HG03354 (cell line): ENCODE measurements around the gene KCNAB2.

Experiments used
- ATAC-seq: cut with Tn5 transposase; IDR thresholded peaks from one replicate; pipeline ENCODE4 v1.9.1; 2021; ENCODE audit warnings: mild to moderate bottlenecking; ENCODE audit not compliant: unreplicated experiment, poor library complexity, severe bottlenecking

The KCNAB2 gene

DNA sequence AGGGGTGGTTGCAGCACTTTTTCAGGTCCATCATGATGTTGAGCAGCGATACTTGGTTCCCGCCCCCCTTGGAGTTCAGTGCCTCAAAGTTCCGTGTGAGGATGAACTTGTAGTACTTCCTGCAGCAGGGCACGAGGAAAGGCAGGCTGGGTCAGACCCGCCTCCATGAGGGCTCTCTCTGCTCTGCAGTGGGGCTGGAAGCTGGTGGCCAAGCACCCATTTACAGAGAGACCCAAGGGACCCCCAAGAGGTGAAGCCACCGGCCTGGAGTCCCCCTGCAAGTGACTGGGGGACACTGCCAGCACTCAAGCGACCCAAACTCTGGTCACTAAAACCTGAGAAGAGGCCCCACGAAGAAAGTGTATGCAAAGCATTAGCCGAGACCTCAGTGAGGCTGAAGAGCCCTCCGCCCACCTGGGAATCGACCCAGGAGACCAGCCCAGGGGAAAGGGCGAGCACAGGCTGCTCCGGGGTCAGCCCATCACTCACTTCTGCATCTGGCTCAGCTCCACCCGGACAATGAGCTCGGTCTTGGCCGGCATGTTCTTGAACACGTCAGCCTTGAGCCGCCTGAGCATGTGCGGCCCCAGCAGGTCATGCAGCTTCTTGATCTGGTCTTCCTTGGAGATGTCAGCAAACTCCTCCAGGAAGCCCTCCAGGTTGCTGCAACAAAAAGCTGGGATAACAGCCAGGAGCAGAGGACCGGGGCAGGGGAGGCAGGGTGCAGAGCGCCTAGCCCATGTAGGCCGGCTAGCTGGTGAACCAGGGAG, 89.2 kb downstream of the KCNAB2 start:
- ATAC-seq: no peak

DNA sequence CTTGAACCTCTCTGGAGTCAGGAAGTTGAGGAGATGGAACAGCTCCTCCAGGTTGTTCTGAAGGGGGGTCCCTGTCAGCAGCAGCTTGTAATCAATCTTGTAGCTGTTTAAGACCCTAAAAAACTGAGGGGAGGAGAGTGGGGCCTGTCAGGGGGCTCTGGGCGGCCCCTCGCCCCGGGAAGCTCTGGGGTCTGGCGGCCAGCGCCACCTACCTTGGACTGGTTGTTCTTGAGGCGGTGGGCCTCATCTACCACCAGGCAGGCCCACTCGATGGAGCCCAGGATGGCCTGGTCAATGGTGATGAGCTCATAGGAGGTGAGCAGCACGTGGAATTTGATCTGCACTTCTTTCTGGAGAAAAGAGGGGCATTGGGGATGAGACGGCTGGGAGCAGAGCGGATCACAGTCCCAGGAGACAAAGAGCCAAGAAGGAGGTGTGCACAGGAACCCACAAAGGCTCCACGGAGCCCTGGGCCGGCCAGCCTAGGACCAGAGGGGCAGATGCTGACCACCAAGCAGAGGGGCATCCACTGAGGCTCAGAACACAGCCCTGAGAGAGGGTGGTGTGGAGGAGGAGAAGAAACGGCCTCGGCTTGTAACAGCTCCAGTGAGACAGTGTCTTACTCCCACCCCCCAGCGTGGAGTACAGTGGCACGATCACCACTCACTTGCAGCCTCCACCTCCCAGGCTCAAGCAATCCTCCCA, 91.0 kb downstream of the KCNAB2 start:
- no peak for ATAC-seq

DNA sequence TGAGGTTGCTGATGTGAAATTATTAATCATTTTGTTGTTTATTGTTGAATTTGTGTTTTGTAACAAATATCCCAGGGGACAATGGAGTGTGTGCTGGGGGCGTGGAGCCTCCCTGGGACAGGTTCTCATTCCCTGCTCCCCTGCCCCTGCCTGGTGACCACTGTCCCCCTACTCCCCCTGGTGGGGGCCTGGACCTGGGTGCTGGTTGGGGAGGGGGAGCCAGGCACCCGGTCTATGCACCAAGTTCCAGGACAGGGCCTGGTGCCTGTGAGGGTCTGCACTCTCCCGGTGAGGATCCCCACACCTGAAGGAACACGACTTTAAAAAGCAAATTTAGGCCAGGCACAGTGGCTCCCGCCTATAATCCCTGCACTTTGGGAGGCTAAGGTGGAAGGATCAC, 92.1 kb downstream of the KCNAB2 start:
- no peak for ATAC-seq

DNA sequence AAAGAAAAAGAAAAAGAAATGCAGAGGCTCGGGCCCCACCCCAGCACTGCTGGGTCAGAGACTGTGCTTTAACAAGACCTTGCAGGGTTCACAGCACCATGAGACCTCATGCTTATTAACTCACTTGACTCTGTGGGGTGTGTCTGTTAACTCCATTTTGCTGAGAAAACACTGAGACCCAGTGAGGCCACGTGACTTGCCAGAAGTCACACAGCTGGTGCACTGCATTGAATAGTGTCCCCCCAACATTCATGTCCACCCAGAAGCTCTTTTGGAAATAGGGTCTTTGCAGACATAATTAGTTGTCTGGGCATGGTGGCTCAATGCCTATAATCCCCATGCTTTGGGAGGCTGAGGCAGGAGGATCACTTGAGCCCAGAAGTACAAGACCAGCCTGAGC, 94.7 kb downstream of the KCNAB2 start:
- ATAC-seq: no peak

DNA sequence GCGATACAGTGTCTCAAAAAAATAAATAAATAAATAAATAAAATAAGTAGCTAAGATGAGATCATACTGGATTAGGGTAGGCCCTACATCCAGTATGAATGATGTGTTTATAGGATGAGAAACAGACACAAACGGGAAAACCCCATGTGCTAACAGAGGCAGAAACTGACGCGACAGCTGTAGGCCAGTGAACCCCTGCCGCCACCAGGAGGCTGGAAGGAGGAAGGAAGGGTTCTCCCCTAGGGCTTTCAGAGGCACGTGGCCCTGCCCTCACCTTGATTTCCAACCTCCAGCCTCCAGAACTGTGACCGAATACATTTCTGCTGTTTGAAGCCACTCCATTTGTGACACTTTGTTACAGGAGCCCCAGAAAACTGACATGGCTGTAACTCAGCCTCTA, 95.9 kb downstream of the KCNAB2 start:
- ATAC-seq: no peak

DNA sequence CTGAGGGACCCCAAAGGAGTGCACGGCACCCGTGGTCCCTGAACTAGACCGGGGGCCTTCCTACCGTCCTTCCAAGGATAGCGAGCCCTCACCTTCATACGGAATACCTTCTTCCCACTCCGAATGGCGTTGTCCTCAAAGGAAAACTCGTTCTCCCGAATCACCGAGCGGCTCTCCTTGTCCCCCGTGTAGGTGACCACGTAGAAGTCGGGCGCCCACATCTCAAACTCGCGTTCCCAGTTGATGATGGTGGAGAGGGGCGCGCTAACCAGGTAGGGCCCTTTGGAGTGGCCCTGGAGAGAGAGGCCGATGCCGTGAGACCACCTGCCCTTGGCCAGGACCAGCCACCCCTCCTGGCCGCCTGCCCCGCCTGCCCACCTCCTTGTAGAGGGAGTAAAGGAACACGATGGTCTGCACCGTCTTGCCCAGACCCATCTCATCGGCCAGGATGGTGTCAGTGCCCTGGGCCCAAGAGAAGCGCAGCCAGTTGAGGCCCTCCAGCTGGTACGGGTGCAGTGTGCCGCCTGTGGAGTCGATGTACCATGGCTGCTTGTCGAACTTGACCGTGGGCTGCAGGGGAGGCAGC, 96.4 kb downstream of the KCNAB2 start:
- no peak for ATAC-seq

DNA sequence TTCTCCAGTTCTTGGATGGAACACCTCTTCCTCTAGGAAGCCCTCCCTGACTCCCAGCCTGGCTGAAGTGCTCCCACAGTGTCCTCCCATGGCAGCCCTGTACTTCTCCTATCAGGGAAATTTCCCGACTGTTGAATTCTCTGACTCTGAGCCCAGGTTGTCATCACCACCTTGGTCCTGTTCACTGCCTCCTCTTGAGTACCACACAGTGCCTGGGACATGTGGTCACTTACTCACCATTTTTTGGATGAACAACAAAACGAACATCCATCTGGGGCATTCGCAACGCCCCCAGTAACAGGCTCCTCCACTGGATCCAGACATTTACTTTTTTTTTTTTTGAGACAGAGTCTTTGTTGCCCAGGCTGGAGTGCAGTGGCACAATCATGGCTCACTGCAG, 97.0 kb downstream of the KCNAB2 start:
- ATAC-seq: no peak

DNA sequence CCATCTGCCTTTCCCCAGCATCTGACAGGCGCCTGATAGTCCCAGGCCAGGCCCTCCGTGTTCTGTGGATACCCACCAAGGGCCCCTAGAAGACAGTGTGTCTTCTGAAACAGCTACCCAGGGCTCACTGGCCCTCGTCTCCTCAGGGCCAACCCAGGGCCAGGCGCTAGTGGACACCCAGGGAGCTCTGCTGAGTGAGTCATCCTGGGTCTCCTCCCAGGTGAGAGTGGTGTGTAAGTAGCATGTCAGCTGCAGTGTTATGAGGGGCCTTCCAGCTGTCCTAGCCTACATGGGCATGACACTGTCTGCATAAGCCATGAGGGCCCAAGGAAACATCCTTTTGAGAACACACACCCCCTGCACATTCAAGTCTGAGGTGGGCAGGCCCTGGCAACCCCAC, 97.7 kb downstream of the KCNAB2 start:
- no peak for ATAC-seq

DNA sequence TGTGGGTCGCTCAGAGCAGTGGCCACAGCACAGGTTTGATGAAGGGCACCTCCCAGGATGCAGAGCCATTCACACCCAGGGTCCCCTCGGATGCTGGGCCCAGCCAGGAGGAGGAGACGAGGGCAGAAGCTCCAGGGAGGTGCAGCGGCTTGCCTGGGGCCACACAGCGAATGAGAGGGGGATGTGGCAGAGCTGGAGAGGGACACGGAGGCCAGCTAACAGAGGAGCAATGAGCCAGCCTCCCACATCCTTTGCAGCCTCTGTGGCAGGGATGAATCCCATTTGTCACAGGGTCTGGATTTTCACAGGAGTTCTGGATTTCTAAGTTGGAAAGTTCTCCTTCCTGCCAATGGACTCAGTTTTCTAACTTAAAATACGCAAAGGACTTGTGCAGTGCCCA, 98.5 kb downstream of the KCNAB2 start:
- ATAC-seq: no peak

DNA sequence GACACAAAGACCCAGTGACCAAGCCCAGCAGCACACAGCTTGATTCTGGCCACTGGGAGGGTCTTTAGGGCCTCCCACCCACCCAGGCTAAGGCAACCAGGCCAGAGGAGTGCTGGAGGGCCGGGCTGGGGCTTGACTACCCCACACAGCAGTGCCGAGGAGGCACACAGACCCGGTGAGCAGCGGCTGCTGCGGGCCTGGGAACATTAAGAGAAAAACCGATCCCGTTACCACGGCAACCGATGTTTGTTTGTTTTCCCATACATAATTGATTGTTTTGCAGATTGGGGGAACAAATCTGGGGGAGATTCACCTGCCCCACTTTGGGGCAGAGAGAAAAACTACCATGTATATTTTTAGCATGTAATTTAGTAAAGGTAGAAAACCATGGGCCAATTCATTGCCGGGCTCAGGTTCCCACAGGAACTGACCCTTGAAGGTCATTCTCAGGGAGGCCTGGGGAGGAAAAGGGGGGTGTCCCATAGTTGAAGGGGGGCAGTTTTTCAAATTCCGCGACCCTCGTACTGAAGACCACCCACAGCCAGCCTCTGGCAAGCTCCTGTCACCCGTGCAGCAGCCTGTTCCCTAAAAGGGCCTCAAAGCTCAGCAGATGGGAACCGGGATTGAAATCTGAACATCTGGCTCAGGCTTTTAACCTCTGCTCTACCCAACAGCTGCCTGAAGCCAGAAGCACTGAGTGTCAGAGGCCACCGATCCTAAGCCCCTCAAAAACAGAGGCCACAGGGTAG, 99.1 kb downstream of the KCNAB2 start:
- no peak for ATAC-seq

DNA sequence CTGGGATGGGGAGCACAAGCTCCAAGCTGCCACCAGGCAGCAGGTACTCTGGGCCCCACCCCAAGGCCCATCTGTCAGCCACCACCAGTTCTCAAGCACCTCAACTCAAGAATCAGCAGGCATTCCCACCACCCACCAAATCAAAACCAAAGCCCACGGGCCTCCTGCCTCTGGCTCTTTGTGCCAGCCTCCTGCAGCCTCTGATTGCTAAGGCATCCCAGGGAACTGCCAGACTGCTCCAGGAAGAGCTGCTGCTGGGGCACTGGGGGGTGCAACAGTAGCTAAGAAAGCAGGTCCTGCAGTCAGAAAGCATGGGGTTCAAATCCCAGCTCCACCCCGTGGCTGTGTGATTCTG, 99.7 kb downstream of the KCNAB2 start:
- no peak for ATAC-seq

DNA sequence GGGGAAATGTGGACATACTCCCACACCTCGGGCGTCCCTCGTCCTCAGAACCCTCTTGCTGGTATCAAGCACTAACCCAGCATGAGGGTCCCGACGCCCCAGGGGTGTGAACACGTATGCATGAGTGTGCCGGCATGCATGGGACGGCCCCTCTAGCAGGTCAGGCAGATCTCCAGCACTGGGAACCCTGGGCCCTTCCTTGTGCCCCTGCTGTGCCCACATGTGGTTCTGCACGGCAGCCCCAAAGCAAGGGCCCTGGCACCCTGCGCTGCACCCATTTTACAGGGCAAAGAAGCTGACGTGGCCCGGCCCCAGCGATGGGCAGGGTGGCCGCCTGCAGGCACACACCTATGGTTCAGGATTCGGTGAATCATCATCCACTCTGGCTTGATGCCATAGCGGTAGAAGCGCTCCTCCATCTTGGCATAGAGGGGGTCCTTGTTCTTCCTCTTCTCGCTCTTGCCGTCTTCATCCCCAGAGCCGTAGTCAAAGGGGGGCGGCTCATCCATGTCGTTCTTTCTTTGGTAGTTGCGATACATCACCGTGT, 100.2 kb downstream of the KCNAB2 start:
- ATAC-seq: no peak

DNA sequence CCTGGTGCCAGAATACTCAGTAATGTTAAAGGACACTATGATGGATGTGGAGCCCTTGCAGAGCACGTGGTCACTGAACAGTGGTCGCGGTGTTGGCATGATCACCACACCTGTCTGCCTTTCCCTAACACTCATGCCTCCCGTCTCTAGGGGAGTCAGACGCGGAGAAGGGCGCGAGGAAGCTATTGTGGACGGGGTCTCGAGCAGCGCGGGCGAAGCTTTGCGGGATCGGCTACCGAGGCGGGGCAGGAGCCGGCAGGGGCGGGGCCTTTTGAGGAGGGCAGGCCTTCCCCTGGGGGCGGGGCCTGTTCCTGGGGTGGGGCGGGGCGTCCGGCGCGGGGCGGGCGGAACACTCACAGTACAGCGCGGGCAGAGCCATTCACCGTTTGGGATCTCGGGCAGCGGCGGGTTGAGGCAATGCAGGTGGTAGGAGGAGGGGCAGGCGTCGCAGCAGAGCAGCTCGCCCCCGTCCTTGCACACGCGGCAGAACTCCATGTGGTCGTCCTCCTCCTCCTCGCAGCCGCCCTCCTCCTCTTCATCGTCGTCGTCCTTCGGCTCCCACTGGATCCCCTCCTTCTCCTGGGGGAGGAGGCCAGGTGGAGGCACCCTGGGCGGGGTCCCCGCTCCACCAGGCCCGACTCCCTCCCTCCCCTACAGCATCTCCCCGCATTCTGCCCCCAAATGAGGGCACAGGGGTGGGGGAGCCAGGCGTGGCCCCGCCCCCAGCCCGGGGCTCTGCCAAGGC, 103.0 kb downstream of the KCNAB2 start:
- no peak for ATAC-seq

DNA sequence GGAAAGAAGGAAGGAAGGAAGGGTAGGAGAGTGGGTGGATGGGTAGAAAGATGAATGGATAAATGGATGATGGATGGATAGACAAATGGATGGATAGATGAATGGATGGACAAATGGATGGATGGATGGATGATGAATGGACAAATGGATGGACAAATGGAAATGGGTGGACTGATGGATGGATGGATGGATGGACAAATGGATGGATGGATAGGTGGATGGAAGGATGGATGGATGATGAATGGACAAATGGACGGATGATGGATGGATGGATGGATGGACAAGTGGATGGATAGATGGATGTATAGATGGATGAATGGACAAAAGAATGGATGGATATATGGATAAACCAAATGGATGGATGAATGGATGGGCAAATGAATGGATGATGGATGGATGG, 103.9 kb downstream of the KCNAB2 start:
- no peak for ATAC-seq

DNA sequence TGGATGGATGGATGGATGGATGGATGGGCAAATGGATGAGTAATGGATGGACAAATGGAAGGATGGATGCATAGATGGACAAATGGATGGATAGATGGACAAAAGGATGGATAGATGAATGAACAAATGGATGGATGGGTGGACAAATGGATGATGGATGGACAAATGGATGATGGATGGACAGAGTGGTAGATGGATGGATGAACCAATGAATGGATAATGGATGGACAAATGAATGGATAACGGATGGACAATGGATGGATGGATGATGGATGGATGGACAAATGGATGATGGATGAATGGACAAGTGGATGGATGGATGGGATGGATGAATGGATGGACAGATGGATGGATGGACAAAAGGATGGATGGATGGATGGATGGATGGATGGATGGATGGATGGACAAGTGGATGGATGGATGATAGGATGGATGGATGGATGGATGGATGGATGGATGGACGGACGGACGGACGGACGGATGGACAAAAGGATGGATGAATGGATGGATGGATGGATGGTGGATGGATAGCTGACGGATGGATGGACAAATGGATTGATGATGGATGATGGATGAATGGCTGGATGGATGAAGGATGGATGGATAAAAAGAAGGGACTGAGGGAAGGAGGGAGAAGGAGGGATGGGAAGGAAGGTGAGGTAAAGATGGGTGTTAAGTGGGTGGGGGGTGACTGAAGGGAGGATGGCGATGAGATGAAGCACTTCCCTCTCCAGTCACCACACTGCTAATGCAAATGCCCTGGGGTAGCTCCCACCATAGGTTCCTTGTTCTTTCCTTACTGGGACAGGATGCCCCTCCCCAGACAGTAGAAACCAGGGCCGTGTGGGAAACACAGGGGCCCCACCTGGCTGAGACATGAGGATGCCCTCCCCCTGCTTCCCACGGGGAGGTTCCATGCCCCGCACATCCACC, 104.6 kb downstream of the KCNAB2 start:
- ATAC-seq: no peak
